ENCODE data around the gene ATAD3A.
"Not testable (repeated sequence)": the region's sequence is repeated elsewhere in the genome, so short reads cannot be mapped to it uniquely, and the experiment has no call there.

Gene ATAD3A

GRCh38 chr1:1489861-1490260, 22.1 kb upstream of the ATAD3A start:
- no peak for ATAC-seq
- TF ChIP-seq CSDC2 (CRISPR knock-in tag; IDR thresholded peaks at IDR 0.05), result no peak
- no peak for TF ChIP-seq ZNF8 (CRISPR knock-in tag; IDR thresholded peaks at IDR 0.05)
- TF ChIP-seq ARNTL (CRISPR knock-in tag; IDR thresholded peaks at IDR 0.05; ENCODE audit: borderline replicate concordance, low read depth), result no peak
- TF ChIP-seq, protein P1, sequence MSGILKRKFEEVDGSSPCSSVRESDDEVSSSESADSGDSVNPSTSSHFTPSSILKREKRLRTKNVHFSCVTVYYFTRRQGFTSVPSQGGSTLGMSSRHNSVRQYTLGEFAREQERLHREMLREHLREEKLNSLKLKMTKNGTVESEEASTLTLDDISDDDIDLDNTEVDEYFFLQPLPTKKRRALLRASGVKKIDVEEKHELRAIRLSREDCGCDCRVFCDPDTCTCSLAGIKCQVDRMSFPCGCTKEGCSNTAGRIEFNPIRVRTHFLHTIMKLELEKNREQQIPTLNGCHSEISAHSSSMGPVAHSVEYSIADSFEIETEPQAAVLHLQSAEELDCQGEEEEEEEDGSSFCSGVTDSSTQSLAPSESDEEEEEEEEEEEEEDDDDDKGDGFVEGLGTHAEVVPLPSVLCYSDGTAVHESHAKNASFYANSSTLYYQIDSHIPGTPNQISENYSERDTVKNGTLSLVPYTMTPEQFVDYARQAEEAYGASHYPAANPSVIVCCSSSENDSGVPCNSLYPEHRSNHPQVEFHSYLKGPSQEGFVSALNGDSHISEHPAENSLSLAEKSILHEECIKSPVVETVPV (CRISPR knock-in tag; IDR thresholded peaks at IDR 0.05), result no peak
- no peak for TF ChIP-seq ZNF565 (CRISPR knock-in tag; conservative IDR thresholded peaks at IDR 0.05; ENCODE audit: low read depth)
- no peak for TF ChIP-seq TCF4 (CRISPR knock-in tag; IDR thresholded peaks at IDR 0.05; ENCODE audit: borderline replicate concordance)
- no peak for TF ChIP-seq TOX (CRISPR knock-in tag; IDR thresholded peaks at IDR 0.05; ENCODE audit: borderline replicate concordance)
- TF ChIP-seq RARB (CRISPR knock-in tag; IDR thresholded peaks at IDR 0.05), result no peak
- no peak for TF ChIP-seq ISL1 (CRISPR knock-in tag; IDR thresholded peaks at IDR 0.05)
- TF ChIP-seq ZFP30 (CRISPR knock-in tag; IDR thresholded peaks at IDR 0.05), result no peak
- TF ChIP-seq PPARA (CRISPR knock-in tag; IDR thresholded peaks at IDR 0.05; ENCODE audit: borderline replicate concordance), result no peak
- TF ChIP-seq GLIS3 (CRISPR knock-in tag; IDR thresholded peaks at IDR 0.05), result no peak
- no peak for TF ChIP-seq ZNF70 (CRISPR knock-in tag; IDR thresholded peaks at IDR 0.05)
- TF ChIP-seq BACH2 (CRISPR knock-in tag; IDR thresholded peaks at IDR 0.05; ENCODE audit: borderline replicate concordance), result no peak

- TF ChIP-seq ZNF8 (CRISPR knock-in tag; IDR thresholded peaks at IDR 0.05) (no peak), ZFP3 (CRISPR knock-in tag; IDR thresholded peaks at IDR 0.05) (no peak), SNAI2 (CRISPR knock-in tag; IDR thresholded peaks at IDR 0.05) (no peak), CSDC2 (CRISPR knock-in tag; IDR thresholded peaks at IDR 0.05) (no peak), POU6F1 (CRISPR knock-in tag; IDR thresholded peaks at IDR 0.05; ENCODE audit: borderline replicate concordance, low read depth) (no peak), ARNTL (CRISPR knock-in tag; IDR thresholded peaks at IDR 0.05; ENCODE audit: borderline replicate concordance, low read depth) (no peak), TCF4 (CRISPR knock-in tag; IDR thresholded peaks at IDR 0.05; ENCODE audit: borderline replicate concordance) (no peak), PPARA (CRISPR knock-in tag; IDR thresholded peaks at IDR 0.05; ENCODE audit: borderline replicate concordance) (no peak), ZNF565 (CRISPR knock-in tag; conservative IDR thresholded peaks at IDR 0.05; ENCODE audit: low read depth) (no peak), RARB (CRISPR knock-in tag; IDR thresholded peaks at IDR 0.05) (no peak)
- no peak for ATAC-seq
Measured at GRCh38 chr1:1490633-1491230, 21.2 kb upstream of the ATAD3A start.

DNA sequence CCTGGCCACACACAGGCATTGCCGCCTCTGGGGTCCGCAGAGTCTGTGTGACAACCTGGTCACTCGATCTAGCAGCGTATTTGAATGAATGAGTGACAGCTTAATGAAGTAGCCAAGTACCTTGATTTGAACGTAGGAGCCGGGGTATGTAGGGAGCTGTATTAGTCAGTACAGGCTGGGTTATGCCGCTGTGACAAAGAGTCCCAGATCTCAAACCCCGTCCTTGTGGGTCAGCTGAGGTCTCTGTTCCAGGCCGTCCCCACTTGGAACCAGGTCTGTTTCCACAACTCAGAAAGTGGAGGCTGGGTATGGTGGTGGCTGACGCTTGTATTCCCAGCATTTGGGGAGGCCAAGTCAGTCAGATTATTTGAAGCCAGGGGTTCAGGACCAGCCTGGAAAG, 20.4 kb upstream of the ATAD3A start:
- TF ChIP-seq ISL1 (CRISPR knock-in tag; IDR thresholded peaks at IDR 0.05) (no peak), ZFP3 (CRISPR knock-in tag; IDR thresholded peaks at IDR 0.05) (no peak), ZNF8 (CRISPR knock-in tag; IDR thresholded peaks at IDR 0.05) (no peak), SNAI2 (CRISPR knock-in tag; IDR thresholded peaks at IDR 0.05) (no peak), PPARA (CRISPR knock-in tag; IDR thresholded peaks at IDR 0.05; ENCODE audit: borderline replicate concordance) (no peak), ZC3H10 (CRISPR knock-in tag; IDR thresholded peaks at IDR 0.05) (no peak), GLIS3 (CRISPR knock-in tag; IDR thresholded peaks at IDR 0.05) (no peak), CSDC2 (CRISPR knock-in tag; IDR thresholded peaks at IDR 0.05) (no peak), ZNF70 (CRISPR knock-in tag; IDR thresholded peaks at IDR 0.05) (no peak), BACH2 (CRISPR knock-in tag; IDR thresholded peaks at IDR 0.05; ENCODE audit: borderline replicate concordance) (no peak), POU6F1 (CRISPR knock-in tag; IDR thresholded peaks at IDR 0.05; ENCODE audit: borderline replicate concordance, low read depth) (no peak), TCF4 (CRISPR knock-in tag; IDR thresholded peaks at IDR 0.05; ENCODE audit: borderline replicate concordance) (no peak), ZNF565 (CRISPR knock-in tag; conservative IDR thresholded peaks at IDR 0.05; ENCODE audit: low read depth) (no peak), ZFP30 (CRISPR knock-in tag; IDR thresholded peaks at IDR 0.05) (no peak), OSR1 (CRISPR knock-in tag; IDR thresholded peaks at IDR 0.05) (no peak), ARNTL (CRISPR knock-in tag; IDR thresholded peaks at IDR 0.05; ENCODE audit: borderline replicate concordance, low read depth) (no peak)
- TF ChIP-seq, protein P2, sequence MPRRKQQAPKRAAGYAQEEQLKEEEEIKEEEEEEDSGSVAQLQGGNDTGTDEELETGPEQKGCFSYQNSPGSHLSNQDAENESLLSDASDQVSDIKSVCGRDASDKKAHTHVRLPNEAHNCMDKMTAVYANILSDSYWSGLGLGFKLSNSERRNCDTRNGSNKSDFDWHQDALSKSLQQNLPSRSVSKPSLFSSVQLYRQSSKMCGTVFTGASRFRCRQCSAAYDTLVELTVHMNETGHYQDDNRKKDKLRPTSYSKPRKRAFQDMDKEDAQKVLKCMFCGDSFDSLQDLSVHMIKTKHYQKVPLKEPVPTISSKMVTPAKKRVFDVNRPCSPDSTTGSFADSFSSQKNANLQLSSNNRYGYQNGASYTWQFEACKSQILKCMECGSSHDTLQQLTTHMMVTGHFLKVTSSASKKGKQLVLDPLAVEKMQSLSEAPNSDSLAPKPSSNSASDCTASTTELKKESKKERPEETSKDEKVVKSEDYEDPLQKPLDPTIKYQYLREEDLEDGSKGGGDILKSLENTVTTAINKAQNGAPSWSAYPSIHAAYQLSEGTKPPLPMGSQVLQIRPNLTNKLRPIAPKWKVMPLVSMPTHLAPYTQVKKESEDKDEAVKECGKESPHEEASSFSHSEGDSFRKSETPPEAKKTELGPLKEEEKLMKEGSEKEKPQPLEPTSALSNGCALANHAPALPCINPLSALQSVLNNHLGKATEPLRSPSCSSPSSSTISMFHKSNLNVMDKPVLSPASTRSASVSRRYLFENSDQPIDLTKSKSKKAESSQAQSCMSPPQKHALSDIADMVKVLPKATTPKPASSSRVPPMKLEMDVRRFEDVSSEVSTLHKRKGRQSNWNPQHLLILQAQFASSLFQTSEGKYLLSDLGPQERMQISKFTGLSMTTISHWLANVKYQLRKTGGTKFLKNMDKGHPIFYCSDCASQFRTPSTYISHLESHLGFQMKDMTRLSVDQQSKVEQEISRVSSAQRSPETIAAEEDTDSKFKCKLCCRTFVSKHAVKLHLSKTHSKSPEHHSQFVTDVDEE (CRISPR knock-in tag; IDR thresholded peaks at IDR 0.05), result no peak
- TF ChIP-seq, protein P3, sequence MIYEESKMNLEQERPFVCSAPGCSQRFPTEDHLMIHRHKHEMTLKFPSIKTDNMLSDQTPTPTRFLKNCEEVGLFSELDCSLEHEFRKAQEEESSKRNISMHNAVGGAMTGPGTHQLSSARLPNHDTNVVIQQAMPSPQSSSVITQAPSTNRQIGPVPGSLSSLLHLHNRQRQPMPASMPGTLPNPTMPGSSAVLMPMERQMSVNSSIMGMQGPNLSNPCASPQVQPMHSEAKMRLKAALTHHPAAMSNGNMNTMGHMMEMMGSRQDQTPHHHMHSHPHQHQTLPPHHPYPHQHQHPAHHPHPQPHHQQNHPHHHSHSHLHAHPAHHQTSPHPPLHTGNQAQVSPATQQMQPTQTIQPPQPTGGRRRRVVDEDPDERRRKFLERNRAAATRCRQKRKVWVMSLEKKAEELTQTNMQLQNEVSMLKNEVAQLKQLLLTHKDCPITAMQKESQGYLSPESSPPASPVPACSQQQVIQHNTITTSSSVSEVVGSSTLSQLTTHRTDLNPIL (CRISPR knock-in tag; IDR thresholded peaks at IDR 0.05; ENCODE audit: low read depth), result no peak
- ATAC-seq, result no peak

DNA sequence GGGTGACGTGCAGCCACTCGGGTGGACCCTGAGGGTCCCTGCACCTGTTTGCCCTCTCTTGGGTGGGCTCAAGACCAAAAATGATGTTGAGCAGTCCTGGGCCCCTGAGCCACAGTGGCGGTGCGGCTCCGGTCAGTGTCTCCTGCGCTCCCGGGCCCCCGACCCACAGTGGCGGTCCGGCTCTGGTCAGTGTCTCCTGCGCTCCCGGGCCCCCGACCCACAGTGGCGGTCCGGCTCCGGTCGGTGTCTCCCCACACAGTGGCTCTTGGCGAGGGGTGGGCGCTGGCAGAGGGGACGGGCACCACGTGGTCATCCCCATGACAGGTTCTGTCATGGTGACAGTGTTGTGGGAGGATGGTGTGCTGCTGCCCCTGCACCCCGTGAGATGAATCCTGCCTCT, 17.7 kb upstream of the ATAD3A start:
- not testable (repeated sequence) for ATAC-seq

GRCh38 chr1:1495461-1495975, 16.4 kb upstream of the ATAD3A start:
- ATAC-seq, result not testable (repeated sequence)

DNA sequence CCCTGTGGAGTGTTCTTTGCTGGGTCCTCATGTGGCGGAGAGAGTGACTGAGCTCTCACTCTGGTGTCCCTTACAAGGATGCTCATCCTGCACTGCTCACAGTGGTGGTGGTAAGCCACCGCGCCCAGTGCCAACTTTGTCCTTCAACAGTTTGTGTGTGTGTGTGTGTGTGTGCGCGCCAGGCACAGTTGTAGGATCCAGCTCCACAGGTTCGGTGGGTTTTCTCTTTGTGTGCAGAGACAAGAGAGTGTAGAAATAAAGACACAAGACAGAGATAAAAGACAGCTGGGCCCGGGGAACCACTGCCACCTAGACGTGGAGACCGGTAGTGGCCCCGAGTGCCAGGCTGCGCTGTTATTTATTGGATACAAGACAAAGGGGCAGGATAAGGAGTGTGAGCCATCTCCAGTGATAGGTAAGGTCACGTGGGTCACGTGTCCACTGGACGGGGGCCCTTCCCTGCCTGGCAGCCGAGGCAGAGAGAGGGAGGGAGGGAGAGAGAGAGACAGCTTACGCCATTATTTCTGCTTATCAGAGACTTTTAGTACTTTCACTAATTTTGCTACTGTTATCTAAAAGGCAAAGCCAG, 7.1 kb upstream of the ATAD3A start:
- peak; percentile 74 for ATAC-seq
